Measurements from ENCODE around the gene UBE4B.
A peak's percentile ranks its signal among the peaks of the same experiment; 100 is the strongest.
"Not testable (repeated sequence)": the region's sequence is repeated elsewhere in the genome, so short reads cannot be mapped to it uniquely, and the experiment has no call there.

UBE4B gene

GRCh38 chr1:10170239-10170574, 137.4 kb downstream of the UBE4B start:
- DNase-seq = no peak

- no peak for DNase-seq
Measured at GRCh38 chr1:10171105-10171767, 138.5 kb downstream of the UBE4B start.

- DNase-seq = no peak
Measured at GRCh38 chr1:10171995-10172669, 139.4 kb downstream of the UBE4B start.

GRCh38 chr1:10173582-10173981, 140.8 kb downstream of the UBE4B start:
- no peak for DNase-seq

GRCh38 chr1:10177876-10178275, 145.1 kb downstream of the UBE4B start:
- no peak for DNase-seq

- peak in 8 of 58 donors; percentile 3 to 22 (median 14) for DNase-seq
Measured at GRCh38 chr1:10178597-10179405, 146.0 kb downstream of the UBE4B start.

GRCh38 chr1:10179406-10180091, 146.8 kb downstream of the UBE4B start:
- DNase-seq = peak in 44 of 58 donors; percentile 3 to 71 (median 29)

GRCh38 chr1:10181154-10181553, 148.4 kb downstream of the UBE4B start:
- DNase-seq = no peak

GRCh38 chr1:10185759-10186158, 153.0 kb downstream of the UBE4B start:
- DNase-seq = no peak

GRCh38 chr1:10186331-10187025, 153.7 kb downstream of the UBE4B start:
- DNase-seq = no peak

- DNase-seq = no peak
Measured at GRCh38 chr1:10187026-10187334, 154.2 kb downstream of the UBE4B start.

GRCh38 chr1:10188133-10188650, 155.4 kb downstream of the UBE4B start:
- DNase-seq = no peak

GRCh38 chr1:10189659-10190058, 156.9 kb downstream of the UBE4B start:
- DNase-seq = no peak

- no peak for DNase-seq
Measured at GRCh38 chr1:10192263-10192662, 159.5 kb downstream of the UBE4B start.

GRCh38 chr1:10193288-10193687, 160.5 kb downstream of the UBE4B start:
- no peak for DNase-seq

- DNase-seq = no peak
Measured at GRCh38 chr1:10195570-10195969, 162.8 kb downstream of the UBE4B start.

GRCh38 chr1:10196976-10197375, 164.2 kb downstream of the UBE4B start:
- no peak for DNase-seq

- DNase-seq = no peak
Measured at GRCh38 chr1:10200620-10201019, 167.9 kb downstream of the UBE4B start.

GRCh38 chr1:10204003-10204642, 171.4 kb downstream of the UBE4B start:
- DNase-seq = no peak

GRCh38 chr1:10205206-10205605, 172.4 kb downstream of the UBE4B start:
- not testable (repeated sequence) for DNase-seq

- DNase-seq = no peak
Measured at GRCh38 chr1:10207810-10208209, 175.1 kb downstream of the UBE4B start.

Measured in anterior cingulate cortex (tissue), 58 donors.